CD4-positive, alpha-beta T cell treated with Interleukin-6 for 4 hours (primary cell): ENCODE data around the gene WFIKKN1.
"Not testable (repeated sequence)": the region's sequence is repeated elsewhere in the genome, so short reads cannot be mapped to it uniquely, and the experiment has no call there.

Source experiments
- DNase-seq: peaks from one replicate; pipeline ENCODE4 v3.0.0-alpha.2; 2020; ENCODE audit warnings: mixed read lengths

The WFIKKN1 gene

DNA sequence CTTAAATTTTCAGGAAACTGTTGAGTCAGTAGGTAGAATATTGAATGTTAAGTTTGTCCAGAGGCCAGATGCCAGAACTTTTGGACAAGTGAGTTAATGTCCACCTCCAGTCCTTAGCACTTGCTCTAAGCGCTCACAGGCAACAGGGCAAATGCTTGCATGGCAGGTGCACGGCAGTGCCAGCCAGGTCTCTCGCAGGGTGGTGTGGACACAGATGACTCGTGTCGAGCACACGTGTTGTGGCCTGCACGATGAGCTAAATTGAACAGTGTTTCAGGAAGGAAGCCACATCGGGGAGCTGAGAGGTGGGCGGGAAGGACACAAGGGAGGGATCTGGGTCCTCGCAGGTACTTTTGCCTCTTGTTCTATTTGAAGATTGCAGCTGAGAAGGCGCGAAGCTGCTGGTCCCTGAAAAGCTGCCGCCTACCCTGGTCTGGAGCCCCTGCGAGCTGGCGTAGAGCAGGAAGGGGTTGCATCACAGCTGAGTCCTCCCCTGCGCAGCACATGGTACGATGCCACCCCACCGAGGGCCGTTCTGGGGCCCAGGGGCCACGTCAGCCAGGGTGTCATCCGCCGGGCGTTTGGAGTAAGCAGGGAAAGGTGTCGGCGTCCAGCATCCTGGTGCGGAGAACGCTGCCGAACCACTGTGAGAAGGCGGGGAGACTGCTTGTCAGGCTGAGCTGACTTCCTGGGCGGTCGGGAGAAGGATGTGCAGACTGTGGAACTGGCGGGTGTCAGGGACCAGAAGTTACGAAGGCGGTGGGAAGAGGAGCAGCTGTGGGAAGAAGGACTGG lies 34.6 kb upstream of the WFIKKN1 start:
- DNase-seq: no peak

GRCh38 chr16:596736-597060 lies 34.1 kb upstream of the WFIKKN1 start:
- DNase-seq: no peak

DNA sequence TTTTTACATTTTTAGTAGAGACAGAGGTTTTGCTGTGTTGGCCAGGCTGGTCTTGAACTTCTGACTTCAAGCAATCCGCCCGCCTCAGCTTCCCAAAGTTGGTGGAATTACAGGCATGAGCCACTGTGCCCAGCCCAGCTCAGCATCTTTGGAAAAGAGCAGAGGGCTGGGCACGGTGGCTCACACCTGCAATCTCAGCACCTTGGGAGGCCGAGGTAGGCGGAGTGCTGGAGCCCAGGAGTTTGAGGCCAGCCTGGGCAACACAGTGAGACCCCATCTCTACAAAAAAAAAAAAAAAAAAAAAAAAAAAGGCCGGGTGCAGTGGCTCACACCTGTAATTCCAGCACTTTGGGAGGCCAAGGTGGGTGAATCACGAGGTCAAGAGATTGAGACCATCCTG lies 33.1 kb upstream of the WFIKKN1 start:
- not testable (repeated sequence) for DNase-seq

DNA sequence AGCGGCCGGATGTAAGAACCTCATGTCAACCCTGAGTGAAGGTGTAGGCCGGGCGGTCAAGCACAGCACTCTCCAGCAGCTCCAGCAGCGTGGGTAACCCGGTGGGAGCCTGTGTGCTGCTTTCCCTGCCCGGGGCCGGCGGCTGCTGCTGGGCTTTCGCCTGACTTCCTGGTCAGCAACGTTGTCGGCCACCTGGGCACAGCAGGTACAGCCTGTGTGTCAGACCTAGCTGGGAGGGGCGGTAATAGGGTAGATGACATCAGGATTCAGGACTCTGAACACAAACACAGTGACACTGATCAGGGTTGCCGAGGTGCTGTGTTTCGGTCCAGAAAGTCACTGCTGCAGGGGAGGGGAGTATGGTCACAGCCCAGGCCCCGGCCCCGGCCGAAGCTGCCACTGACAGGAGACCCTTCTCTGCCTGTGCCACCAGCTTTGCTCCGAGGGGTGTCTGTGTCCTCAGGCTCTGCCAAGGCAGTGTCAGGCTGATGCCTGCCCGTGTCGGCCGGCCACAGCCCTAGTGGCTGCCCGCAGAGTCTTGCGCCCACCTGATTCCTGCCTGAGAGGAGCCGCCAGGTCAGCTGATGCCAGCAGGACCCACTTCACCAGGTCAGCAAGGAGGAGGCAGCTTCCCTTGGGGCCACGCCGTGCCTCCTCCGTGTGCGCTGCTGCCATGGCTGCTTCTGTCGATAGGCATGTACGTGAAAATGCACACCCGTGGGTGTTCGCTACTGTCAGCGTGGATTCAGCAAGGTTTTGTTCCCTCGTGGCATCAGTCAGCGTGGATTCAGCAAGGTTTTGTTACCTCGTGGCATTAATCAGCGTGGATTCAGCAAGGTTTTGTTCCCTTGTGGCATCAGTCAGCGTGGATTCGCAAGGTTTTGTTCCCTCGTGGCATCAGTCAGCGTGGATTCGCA lies 31.7 kb upstream of the WFIKKN1 start:
- DNase-seq: no peak

DNA sequence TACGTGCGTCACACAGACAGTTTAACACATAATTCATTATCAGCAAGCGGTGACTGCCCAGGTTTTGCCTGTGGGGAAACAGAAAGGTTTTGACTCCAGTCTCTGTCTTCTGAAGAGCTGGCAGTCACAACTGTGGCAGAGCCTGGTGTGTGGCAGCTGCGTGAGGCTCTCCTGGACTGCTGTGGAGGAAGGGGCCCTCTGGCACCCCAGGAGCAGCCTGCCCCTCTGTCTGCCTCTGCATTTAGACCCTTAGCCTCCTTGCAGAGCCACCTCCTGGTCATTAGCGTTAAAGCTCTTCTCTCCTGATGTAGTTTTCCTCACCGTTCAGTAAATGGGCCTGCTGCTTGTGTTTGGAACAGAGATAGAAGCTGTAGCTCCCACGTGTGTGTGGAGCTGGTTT lies 30.0 kb upstream of the WFIKKN1 start:
- no peak for DNase-seq

- no peak for DNase-seq
Measured at GRCh38 chr16:603933-604332, 26.9 kb upstream of the WFIKKN1 start.

GRCh38 chr16:606656-607307 lies 24.0 kb upstream of the WFIKKN1 start:
- no peak for DNase-seq

DNA sequence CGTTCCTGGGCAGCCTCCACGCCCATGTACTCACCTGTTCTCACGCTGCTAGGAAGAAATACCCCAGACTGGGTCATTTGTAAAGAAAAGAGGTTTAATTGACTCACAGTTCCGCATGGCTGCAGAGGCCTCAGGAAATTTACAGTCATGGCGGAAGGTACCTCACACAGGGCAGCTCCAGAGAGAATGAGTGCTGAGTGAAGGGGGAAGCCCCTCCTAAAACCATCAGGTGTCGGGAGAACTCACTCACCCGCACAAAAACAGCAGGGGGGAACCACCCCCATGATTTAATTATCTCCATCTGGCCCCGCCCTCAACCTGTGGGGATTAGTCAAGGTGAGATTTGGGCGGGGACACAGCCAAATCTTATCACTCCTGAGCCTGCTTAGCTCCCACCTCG lies 22.8 kb upstream of the WFIKKN1 start:
- no peak for DNase-seq

- no peak for DNase-seq
Measured at GRCh38 chr16:609316-609715, 21.5 kb upstream of the WFIKKN1 start.

GRCh38 chr16:609984-610383 lies 20.8 kb upstream of the WFIKKN1 start:
- no peak for DNase-seq

DNA sequence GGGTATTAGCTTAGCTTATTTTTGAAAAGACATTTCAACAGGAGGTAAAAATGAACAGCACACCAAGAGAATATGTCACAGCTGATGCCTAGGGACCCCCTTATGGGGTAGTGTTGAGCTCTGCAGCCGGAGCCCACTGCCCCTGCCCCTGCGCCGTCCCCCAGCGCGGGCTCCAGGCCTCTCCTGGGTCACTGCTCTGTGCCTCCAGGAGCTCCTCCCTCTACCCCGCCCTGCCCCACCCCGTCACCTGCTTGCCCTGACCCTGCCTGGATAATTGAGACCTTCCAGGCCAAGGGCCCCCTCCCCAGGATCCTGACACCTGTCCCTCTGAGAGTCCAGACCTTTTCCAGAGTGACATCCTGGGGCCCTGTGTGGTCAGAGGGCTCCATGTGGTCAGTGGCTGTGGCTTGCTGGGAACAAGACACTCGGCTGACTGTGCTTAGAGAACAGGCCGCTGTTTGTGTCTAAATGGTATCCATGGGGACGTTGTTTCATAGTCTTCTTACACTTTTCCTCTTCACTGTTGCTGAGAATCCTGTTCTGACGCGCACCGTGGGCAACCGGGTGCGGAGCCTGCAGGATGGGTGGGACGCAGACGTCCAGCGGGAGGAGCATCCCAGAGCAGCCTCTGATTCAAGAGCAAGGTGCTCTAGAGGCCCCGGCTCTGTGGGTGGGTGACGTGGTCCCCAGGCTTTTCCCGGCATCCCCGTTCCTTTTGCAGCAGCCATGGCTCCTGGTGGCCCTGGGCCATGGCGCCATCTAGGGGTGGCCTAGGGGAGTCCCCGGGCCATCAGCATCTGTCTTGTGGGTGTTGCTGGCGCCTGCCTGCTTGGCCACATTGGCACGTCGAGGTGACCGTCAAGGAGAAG lies 20.0 kb upstream of the WFIKKN1 start:
- peak; percentile 70 for DNase-seq

- no peak for DNase-seq
Measured at GRCh38 chr16:615122-615521, 15.7 kb upstream of the WFIKKN1 start.

- DNase-seq: no peak
Measured at GRCh38 chr16:616733-617586, 13.8 kb upstream of the WFIKKN1 start.

DNA sequence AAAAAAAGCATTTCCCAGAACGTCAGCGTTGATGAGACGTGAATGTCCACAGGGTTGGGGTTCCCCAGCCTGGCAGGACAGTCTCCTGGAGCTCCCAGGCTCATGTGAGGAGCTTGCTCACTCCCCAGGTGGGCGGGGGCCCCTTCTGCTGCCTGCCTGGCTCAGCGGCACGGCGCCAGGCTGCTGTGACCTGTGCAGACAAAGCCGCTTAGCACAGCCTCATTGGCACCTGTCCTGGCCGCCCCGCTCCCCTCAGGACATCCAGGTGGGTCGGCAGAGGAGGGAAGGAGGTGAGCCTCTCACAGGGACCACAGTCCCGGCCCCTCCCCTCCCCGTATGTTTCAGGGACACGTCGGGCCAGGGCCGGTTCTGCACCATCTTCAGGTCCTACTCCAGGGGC lies 12.9 kb upstream of the WFIKKN1 start:
- DNase-seq: no peak

DNA sequence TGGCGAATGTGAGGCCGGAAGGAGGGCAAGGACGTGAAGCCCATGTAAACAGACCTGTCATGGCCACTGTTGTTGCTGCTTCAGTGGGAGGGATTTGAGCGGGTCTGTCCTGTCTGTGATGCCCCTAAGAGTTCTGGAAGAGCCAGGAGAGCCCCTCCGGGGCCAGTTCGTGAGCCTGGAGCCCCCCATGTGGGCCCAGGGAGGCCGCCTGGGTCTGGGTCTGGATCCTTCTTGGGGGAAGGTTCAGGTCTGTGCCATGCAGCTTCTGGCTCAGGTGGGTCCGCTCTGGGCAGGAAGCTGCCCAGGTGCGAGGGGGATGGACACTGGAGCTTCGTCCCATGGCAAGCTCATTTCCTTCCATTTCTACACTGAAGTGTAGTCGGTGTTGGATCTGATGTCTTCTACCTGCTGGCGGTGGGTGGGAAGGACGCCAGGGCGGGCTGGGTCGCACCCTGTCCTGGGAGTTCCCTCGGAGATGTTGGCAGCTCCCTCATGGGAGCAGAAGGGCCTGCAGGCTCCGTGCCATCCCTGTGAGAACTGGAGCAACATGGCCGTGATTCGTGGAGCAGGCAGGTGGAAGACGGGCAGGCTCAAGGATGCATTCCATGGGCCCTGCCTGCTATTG lies 11.2 kb upstream of the WFIKKN1 start:
- DNase-seq: no peak

DNA sequence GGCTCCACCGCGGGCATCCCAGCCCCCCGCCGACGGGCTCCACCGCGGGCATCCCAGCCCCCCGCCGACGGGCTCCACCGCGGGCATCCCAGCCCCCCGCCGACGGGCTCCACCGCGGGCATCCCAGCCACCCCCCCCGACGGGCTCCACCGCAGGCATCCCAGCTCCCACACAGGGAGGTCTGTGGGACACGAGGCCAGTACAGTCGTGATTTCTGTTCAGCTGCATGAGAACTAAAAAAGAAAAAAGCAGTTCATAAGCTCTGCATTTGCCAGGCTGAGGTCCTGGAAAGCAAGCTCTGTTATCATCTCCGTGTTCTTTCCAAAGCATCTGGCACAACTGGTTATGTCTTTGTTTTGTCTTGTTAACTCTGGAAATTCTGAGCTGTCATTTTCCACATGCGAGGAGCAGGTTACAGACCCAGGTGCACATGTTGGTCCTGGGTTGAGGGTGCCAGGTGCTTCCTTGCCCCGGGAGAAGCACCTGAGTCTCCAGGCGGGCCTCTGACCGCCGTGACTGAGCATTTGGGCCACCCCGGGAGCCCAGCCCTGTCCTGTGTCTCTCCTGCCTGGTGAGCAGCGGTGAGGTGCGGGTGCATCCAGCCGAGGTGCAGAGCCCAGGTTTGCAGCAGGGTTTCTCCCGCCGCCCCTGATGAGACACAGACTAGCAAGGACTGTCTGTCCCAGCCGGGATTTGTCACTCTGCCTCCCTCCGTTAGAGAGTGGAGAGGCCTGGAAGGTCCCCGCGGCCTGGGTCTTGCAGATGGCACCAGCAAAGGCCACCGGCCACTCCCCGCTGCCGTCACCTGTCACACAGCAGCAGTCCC lies 9.9 kb upstream of the WFIKKN1 start:
- DNase-seq: no peak

- DNase-seq: no peak
Measured at GRCh38 chr16:621526-622105, 9.2 kb upstream of the WFIKKN1 start.

DNA sequence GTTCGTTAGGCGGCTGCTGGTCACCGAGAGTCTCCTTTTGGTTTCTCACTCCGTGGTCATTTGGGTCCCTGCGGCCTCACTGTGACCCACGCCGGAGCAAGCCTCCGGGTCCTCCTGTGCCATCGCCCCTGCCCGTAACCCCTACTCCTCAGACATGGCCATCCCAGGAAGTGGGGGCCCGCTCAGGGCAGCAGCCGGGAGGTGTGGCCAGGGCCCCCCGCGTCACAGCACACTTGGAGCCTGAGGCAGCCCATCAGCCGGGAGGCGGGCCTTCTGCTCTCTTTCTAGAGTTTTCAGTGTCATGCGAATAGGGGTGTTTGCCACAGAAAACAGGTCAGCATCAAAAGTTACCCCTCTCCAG lies 7.9 kb upstream of the WFIKKN1 start:
- DNase-seq: no peak

- no peak for DNase-seq
Measured at GRCh38 chr16:624526-625070, 6.2 kb upstream of the WFIKKN1 start.
